C4-2B (cell line): ENCODE results near the gene FBXL15.

ENCODE experiments used
- ZFX ChIP-seq: fragments of 450-650 bp; IDR thresholded peaks from 2 replicates; pipeline ENCODE4 v1.6.1; 2017
- TF ChIP-seq, protein P1 (sequence below): fragments of 450-650 bp; conservative IDR thresholded peaks from 2 replicates; pipeline ENCODE4 v1.5.1; 2017; ENCODE audit warnings: mild to moderate bottlenecking

DNA sequence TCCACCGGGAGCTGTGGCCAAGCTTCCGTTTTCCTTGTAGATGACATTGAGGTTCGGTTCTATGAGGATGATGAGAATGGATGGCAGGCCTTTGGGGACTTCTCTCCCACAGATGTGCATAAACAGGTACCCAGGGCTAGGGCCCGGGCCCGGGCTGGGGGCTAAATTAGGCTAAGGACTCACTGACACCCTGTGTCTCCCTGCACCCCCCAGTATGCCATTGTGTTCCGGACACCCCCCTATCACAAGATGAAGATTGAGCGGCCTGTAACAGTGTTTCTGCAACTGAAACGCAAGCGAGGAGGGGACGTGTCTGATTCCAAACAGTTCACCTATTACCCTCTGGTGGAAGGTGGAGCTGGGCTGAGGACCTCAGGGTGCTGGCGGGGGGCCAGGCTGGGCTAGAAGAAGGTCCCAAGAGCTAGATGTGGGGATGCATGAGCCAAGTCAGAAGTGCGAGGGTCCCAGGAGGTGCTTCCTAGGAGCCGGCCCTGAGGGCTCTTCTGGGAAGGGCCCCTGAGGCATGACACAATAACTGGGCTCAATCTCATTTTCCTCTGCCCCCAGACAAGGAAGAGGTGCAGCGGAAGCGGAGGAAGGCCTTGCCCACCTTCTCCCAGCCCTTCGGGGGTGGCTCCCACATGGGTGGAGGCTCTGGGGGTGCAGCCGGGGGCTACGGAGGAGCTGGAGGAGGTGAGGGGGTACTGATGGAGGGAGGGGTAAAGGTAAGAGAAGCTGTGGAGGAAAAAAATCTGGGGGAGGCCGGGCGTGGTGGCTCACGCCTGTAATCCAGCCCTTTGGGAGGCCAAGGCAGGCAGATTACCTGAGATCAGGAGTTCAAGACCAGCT, 22.2 kb upstream of the FBXL15 start:
- TF ChIP-seq, protein P1, sequence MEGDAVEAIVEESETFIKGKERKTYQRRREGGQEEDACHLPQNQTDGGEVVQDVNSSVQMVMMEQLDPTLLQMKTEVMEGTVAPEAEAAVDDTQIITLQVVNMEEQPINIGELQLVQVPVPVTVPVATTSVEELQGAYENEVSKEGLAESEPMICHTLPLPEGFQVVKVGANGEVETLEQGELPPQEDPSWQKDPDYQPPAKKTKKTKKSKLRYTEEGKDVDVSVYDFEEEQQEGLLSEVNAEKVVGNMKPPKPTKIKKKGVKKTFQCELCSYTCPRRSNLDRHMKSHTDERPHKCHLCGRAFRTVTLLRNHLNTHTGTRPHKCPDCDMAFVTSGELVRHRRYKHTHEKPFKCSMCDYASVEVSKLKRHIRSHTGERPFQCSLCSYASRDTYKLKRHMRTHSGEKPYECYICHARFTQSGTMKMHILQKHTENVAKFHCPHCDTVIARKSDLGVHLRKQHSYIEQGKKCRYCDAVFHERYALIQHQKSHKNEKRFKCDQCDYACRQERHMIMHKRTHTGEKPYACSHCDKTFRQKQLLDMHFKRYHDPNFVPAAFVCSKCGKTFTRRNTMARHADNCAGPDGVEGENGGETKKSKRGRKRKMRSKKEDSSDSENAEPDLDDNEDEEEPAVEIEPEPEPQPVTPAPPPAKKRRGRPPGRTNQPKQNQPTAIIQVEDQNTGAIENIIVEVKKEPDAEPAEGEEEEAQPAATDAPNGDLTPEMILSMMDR: no peak
- TF ChIP-seq ZFX: no peak
